T-helper 2 cell (primary cell): ENCODE measurements around the gene SYCN.
"Not testable (repeated sequence)": the region's sequence is repeated elsewhere in the genome, so short reads cannot be mapped to it uniquely, and the experiment has no call there.

Experiments
- DNase-seq, 5 experiments: peaks; one replicate each; pipeline versions ENCODE4 v3.0.0 to v3.0.0-alpha.2; 2012 to 2022
- total RNA-seq, 2 donors: gene quantifications; one replicate each; lab custom pipeline; 2026; lab: John Stamatoyannopoulos, UW

Gene SYCN
- total RNA-seq = 0 reads per million in 2 donors

GRCh38 chr19:39203372-39204341 lies at the start of gene SYCN:
Gene SYCN, minus strand, starts transcription at chr19:39204263. Its CDS starts 9 bp downstream, at chr19:39204254.
- DNase-seq = no peak

- DNase-seq = no peak
These were observed 49.5 kb upstream of the SYCN start for GRCh38 chr19:39253374-39254149.

- no peak for DNase-seq
These were observed 48.4 kb upstream of the SYCN start for GRCh38 chr19:39252458-39252857.

GRCh38 chr19:39251846-39252245 lies 47.8 kb upstream of the SYCN start:
- DNase-seq = no peak

- DNase-seq = no peak
These were observed 47.0 kb upstream of the SYCN start for GRCh38 chr19:39251081-39251480.

GRCh38 chr19:39248806-39249205 lies 44.7 kb upstream of the SYCN start, which contains the start of gene IFNL4:
Gene IFNL4, minus strand, starts transcription at chr19:39248856.
- DNase-seq = no peak

- DNase-seq = no peak
These were observed 43.9 kb upstream of the SYCN start for GRCh38 chr19:39247701-39248664.

- DNase-seq = peak in 2 of 5 experiments; percentile 15 to 26
These were observed 43.0 kb upstream of the SYCN start for GRCh38 chr19:39246951-39247669.

GRCh38 chr19:39245166-39245565 lies 41.1 kb upstream of the SYCN start:
- DNase-seq = not testable (repeated sequence)

GRCh38 chr19:39244410-39245100 lies 40.5 kb upstream of the SYCN start, which contains the start of gene IFNL3:
Gene IFNL3, minus strand, starts transcription at chr19:39245006. Its CDS starts 39 bp downstream, at chr19:39244967.
- DNase-seq = not testable (repeated sequence)

- DNase-seq = not testable (repeated sequence)
These were observed 39.7 kb upstream of the SYCN start for GRCh38 chr19:39243741-39244140.

- no peak for DNase-seq
These were observed 36.4 kb upstream of the SYCN start for GRCh38 chr19:39240421-39240820.

- DNase-seq = no peak
These were observed 34.9 kb upstream of the SYCN start for GRCh38 chr19:39238944-39239343.

- no peak for DNase-seq
These were observed 34.1 kb upstream of the SYCN start for GRCh38 chr19:39238209-39238608.

GRCh38 chr19:39237200-39238184 lies 33.4 kb upstream of the SYCN start:
- peak; percentile 14 to 38 (median 19) for DNase-seq

- peak in 2 of 5 experiments; percentile 24 to 32 for DNase-seq
These were observed 32.5 kb upstream of the SYCN start for GRCh38 chr19:39236527-39236926.

GRCh38 chr19:39232708-39233107 lies 28.6 kb upstream of the SYCN start:
- DNase-seq = no peak

GRCh38 chr19:39230096-39230764 lies 26.2 kb upstream of the SYCN start:
- no peak for DNase-seq

GRCh38 chr19:39224910-39225309 lies 20.8 kb upstream of the SYCN start:
- DNase-seq = no peak
